Ovary (tissue), 3 donors: ENCODE measurements around the gene PTPRG.

ENCODE experiments used
- CTCF ChIP-seq, 3 donors: fragments of 450-650 bp in 2 of 3; fragments of 200-600 bp in 1 of 3; IDR thresholded peaks; one replicate each; pipeline versions ENCODE4 v1.5.1 to v1.8.0; 2016 to 2022; ENCODE audit warnings: antibody characterized with exemption in 3 of 3, mild to moderate bottlenecking in 1 of 3
- EP300 ChIP-seq: sonication (generic); formaldehyde crosslinking; IDR thresholded peaks from one replicate; pipeline ENCODE4 v1.6.1; 2017; ENCODE audit warnings: antibody characterized with exemption
- POLR2A ChIP-seq: fragments of 450-650 bp; IDR thresholded peaks from one replicate; pipeline ENCODE4 v1.6.1; 2017; ENCODE audit warnings: antibody characterized with exemption, mild to moderate bottlenecking, moderate library complexity
- donor health status: DM: no; HTN: no; CAD: no.

- no peak for TF ChIP-seq CTCF (IDR thresholded peaks at IDR 0.05)
- no peak for TF ChIP-seq POLR2A
- TF ChIP-seq EP300 = no peak
Measured at GRCh38 chr3:62164196-62164595, 602.8 kb downstream of the PTPRG start.
